Measurements from ENCODE around the gene CREB1. TPM values are rescaled to one million over a fixed set of nuclear protein-coding genes. Genes with fewer than 3 reads are reported as not detected.

CREB1 gene
- total RNA-seq (2022; extraction: Qiagen RNA extraction) = 17.3 to 25.3 TPM (median 24.1 TPM) in 5 replicates

GRCh38 chr2:207529330-207530159, at the start of gene CREB1:
Gene CREB1 (plus strand): TSS chr2:207529962. CDS start chr2:207555636, 25,674 bp downstream.

DNA sequence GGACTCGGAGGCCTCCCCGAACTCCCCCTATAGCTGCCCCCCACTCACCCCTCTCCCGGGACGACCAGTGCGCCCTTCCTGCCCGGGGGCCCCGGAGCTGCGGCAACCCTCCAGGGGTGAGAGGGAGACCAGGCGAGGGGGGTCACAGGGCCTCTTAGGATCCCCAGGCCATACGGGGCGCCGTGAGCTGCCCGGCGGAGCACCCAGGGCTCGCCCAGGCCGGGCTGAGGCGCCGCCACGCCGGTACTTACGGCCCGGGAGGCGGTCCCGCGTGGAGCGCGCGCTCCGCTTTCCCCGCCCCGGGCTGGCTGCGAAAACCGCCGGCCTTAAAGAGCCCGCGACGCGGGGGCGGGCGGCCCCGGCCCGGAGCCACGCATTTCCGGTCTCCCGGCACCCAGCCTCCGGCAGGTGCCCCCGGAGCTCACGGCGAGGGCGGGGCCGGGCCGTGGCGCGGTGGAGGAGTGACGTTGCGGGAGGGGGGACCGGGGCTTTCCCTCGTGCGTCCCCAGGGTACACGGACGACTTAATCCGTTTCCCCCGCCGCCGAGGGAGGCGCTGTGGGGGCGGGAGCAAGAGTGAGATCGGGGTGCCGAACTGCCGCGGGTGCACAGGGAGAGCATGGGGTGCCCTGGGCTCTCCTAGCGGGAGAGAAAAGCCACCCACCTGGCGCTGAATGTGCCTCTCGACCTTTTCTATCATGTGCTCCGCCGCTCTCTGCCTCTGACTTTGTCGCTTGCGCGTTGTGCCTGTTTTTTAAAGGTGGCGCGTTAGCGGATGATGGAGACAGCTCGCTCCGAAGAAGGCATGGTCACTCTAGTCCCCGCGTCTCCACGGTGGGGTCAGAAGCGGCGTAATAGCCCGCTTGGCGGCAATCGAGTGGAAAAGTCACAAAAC, 95.5 kb downstream of the CREB1 start, which contains the start of gene METTL21A:
TSS of gene METTL21A (minus strand) at position 381 of the 894 bp plus-strand sequence. CDS start 1,019 bp downstream, outside the sequence.

Other genes with a start within 250 kb of the CREB1 start
- 20.6 to 24.6 TPM (median 22.7 TPM) in 5 replicates for gene METTL21A, start 95.4 kb downstream of the CREB1 start, total RNA-seq (2022; extraction: Qiagen RNA extraction)
- 16.1 to 20.7 TPM (median 17.5 TPM) in 5 replicates for gene CCNYL1, start 181.7 kb downstream of the CREB1 start, total RNA-seq (2022; extraction: Qiagen RNA extraction)
- gene FZD5, start 239.9 kb downstream of the CREB1 start, total RNA-seq (2022; extraction: Qiagen RNA extraction) = 2.6 to 3.1 TPM (median 3.0 TPM) in 5 replicates